ENCODE measurements around the gene NR5A1.

DNA sequence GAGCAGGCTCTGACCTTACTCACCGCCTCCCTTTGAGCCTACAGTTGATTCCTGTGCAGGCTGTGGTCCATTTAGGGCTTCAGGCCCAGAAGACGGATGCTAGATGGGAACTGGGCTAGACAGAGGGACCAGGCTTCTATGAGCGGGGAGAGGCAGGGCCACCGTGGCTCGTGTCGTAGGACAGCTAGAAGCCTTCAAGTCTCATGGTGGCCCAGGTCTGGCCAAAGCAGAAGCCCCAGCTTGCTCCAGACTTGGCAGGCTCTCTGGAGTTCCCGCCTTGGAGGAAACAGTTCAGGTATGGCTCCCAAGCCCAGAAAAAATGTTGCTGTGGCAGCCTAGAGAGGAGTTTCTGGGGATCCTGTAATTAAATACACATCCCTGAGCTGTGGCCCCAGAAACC, 10.9 kb upstream of the NR5A1 start:
- TF ChIP-seq EZH2 (IDR thresholded peaks at IDR 0.05; ENCODE audit: insufficient read depth, poor library complexity, severe bottlenecking) (no peak), EZH2phosphoT487 (IDR thresholded peaks at IDR 0.05; ENCODE audit: insufficient read depth, low read depth) (no peak)

Measured in GM23248 (cell line).